HG02642 (cell line): ENCODE measurements around the gene USF3.
"Not testable (repeated sequence)": the region's sequence is repeated elsewhere in the genome, so short reads cannot be mapped to it uniquely, and the experiment has no call there.

ENCODE experiments used
- ATAC-seq: cut with Tn5 transposase; IDR thresholded peaks from one replicate; pipeline ENCODE4 v1.9.1; 2021; ENCODE audit warnings: mild to moderate bottlenecking; ENCODE audit not compliant: unreplicated experiment, poor library complexity

USF3 gene

DNA sequence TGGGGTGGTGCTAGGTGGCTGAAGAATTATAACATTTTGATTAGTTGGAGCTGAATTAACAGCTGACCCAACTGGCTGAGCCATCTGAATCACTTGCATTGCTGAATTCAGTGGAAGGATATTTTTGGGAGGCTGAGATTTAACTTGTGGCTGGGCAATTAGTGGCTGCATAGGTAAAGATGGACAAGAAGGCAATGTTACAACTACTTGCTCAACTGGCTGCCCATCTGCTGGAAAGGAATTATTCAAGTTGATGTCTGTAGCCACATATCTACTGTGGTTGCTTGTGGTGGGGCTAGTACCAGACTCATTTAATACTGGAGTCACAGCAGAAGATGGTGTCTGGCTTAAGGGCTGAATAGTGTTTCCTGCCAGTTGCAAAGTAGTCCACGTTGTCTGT is 36.4 kb downstream of the USF3 start:
- ATAC-seq = no peak

DNA sequence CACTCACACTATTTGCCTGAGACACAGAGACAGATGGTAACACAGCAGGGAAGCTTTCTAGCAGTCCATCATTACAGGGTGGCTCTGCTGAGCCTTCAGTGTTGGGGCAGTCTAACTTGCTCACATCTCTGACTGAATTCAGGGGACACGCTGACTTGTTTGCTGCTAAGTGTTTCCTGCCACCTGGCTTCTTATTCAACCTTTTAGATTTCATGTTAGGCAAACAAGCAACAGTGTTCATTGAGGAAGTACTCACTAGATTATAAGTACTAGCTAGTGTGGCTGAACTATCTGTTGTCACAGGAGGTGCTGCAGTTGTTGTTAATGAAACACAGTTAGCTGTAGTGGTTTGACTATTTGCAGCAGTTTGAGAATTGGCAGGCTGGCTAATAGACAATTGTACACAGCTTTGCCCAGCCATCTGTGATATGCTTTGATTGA is 37.3 kb downstream of the USF3 start:
- no peak for ATAC-seq

DNA sequence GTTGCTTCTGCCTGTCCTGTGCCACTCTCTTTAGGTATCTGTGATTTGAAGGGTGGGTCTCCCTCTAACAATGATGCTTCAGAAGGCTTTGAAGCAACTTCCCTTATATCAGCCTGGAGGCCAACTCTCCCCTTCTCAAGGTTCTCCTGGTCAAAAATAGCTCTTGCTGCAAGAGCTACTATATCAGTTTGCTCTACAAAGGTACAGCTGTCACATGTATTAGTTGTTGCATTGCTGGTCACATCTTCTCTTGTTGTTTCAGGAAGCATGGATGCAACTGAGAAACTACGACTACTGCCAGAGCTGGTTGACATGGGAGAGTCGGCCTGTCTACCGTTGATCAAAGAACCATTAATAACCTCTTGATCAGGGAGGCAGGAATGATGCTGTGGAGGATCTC is 38.3 kb downstream of the USF3 start:
- ATAC-seq = no peak

DNA sequence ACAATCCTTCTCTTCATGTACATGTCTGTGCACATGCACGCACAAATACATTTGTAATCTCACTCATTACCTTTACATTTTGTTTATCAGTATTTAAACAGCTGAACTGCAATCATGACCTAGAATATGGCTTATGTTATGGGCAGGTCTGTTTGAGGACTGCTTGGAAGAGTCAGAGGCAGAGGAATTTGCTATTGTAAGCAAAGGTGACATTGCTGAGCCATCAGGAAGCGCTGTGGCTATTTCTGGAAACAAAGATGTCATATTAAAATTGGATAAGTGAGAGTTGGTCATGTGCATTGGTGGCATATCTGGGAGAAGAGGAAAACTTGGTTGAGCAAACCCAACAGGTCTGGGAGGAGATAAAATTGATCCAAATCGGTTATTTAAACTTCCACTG is 41.6 kb downstream of the USF3 start:
- no peak for ATAC-seq

DNA sequence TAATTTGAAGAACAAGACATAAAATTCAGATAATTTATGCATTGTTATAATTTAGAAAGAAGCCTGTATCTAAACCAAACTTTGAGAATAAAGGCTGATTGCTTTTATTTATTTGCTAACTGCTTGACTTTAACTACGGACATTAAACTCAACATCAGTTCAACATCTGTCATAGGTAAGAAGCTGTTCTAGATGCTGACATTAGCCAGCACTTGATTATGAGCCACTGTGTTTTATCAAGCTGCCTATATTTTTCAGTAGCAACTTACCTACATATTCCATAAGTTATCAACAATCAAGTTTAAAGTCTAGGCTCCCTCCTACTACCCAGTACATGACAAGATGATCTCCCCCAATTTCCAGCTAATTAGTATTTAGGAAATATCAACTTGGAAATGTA is 42.1 kb downstream of the USF3 start:
- ATAC-seq = no peak

DNA sequence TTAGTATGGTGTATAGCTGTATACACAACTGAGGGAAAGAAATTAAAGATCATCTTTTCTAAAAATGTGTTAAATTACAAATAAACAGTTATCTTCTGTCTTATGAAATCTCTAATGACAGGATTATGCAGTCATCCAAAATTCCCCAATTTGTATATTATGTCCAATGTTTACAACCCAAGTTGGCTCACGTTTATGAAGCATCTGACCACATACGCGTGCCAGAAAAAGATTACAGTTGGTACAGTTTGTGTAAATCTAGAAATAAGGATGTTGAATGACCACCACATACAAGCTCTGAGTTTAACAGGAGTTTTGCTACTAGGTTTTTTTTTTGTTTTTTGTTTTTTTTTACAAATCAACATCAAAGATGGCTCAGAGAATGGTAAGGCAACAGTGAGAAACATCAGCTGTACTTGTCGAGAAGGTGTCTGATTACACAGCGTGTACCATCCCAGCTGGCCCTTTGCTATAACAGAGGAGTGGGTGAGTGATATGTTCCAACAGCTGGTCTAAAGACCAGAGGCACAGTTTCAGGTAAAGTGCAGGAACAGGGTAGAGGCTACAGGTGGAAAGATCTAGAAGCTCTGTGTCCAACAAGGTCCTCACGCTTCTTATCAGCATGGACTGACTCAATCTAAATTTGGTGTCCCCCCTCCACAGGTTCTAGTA is 47.1 kb downstream of the USF3 start:
- ATAC-seq = no peak

DNA sequence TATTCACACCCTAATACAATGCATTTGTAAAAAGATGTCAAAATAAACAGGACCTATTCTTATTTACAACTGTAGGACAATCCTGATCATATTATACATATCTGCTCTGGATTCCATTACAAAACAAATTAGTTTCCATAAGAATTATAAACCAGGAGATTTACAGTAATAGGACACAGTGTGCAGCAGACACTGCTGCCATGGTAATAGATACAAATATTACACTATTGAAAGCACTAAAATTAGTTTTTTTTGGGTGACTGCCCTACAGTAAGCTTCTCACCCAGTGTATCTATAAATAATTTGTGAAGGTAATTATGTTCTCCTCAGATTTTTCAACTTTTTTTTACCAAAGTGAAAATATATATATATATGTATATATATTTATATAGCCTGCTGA is 47.9 kb downstream of the USF3 start:
- ATAC-seq = no peak

DNA sequence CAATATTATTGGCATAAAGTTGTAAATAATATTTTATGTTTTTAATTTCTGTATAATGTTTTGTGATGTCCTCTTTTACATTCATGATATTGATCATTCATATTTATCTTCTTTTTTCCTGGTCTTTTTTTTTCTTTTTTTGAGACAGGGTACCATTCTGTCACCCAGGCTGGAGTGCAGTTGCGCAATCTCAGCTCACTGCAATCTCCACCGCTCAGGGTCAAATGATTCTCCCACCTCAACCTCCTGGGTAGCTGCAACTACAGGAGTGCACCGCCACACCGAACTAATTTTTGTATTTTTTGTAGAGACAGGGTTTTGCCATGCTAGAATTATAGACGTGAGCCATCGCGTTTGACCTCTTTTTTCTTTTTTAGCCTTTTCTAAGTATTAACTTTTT is 52.9 kb downstream of the USF3 start:
- ATAC-seq = no peak

DNA sequence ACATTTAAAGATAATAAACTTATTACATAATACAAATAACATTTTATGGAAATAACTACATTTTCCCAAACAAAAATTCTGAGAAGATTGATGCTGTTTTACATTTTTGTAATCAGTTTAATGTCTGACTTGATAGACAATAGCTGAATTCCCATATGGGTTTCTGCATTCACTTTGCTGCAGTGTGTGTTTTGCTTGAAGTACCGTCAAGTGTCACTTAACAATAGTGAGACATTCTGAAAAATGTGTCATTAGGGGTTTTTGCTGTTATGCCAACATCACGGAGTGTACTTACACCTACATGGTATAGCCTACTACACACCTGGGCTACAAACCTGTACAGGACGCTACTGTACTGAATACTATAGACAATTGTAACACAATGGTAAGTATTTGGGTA is 57.5 kb downstream of the USF3 start:
- ATAC-seq = no peak

DNA sequence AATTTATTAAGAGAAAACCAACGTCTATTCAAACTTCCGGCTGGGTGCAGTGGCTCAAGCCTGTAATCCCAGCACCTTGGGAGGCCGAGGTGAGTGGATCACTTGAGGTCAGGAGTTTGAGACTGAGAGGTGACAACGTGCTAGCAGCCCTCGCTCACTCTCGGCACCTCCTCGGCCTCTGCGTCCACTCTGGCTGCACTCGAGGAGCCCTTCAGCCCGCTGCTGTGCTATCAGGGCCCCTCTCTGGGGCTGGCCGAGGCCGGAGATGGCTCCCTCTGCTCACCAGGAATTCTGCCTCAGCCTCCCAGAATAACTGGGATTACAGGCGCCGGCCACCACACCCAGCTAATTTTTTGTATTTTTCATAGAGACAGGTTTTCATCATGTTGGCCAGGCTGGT is 58.7 kb downstream of the USF3 start:
- ATAC-seq = no peak

DNA sequence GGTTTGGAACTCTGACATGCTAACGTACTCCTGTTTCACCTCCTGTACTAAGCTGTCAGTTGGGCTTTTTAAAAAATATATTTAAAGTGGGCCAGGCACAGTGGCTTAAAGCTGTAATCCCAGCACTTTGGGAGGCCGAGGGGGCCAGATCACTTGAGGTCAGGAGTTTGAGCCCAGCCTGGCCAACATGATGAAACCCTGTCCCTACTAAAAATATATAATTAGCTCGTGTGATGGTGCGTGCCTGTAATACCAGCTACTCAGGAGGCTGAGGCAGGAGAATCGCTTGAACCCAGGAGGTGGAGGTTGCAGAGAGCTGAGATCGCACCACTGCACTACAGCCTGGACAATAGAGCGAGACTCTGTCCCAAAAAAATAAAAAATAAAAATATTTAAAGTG is 60.4 kb downstream of the USF3 start:
- ATAC-seq = not testable (repeated sequence)

DNA sequence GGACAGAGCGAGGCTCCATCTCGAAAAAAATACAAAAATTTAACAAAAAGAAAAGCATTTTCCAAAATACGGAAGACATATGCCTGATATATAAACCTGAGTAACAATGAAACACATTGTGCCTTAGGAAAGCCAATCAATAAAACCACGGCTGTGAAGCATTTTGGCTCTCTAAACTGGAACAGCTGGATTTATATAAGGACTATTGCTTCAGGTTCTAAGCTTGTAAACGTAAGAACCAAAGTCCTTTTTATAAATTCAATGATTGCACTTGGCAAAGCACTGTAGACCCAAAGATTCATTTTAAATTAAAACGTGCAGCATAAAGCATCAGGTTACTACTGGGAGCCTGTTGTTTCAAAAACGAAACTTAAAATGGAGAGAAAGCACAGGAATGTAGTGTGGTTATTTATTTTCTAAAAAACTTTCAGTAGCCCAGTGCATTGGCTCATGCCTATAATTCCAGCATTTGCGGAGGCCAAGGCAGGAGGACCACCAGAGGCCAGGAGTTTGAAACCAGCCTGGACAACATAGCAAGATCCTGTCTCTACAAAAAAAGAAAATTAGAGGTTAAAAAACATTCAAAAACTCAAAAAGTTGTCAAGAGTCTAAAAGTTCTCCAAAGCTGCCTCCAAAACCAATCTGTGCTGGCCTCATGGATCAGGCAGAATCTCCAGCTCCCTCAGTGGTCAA is 61.5 kb downstream of the USF3 start:
- ATAC-seq = no peak

DNA sequence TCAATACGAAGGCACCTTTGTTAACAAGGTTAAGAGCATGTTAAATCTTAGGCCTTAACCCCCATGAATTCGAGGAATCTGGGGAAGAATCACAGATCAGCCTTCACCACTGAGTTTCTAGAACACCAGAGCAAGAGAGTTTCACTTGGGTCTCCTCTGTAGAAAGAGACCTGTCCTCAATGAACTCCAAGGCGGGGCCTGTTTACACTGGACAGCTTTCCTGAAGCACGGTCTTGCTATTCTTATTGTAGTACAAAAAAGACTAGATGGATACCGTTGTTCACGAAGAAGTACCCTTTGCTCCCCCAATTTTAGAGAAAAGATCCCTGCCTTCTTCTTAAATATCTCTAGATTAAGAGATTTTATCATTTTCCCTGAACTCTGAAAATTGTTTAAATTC is 64.9 kb downstream of the USF3 start:
- ATAC-seq = no peak

DNA sequence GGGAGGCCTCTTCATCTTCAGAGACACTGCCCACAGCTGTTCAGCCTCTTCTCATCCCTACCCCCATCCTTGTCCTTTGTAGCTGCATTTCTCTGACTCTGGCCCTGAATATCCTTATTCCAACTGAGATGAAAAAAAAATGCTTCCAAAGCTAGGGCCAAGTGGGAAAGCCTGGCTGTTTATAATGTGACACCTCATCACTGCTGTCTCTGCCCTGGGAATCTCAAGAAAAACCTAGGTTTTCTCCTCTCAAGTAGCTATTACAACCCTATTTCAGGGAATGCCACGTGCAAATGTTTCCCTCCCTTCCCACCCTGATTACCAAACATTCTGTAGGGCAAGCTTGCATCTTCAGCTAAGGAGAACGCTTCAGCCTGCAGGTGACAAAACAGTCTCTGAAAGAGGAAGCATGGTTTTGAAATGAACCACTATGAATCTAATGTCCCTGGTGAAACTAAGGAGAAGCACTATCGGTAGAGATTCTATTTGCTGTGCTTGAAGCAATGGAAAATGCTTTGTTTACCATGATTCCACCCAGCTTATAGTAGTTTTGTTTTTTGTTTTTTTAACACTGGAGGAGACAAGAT is 65.4 kb downstream of the USF3 start:
- no peak for ATAC-seq

DNA sequence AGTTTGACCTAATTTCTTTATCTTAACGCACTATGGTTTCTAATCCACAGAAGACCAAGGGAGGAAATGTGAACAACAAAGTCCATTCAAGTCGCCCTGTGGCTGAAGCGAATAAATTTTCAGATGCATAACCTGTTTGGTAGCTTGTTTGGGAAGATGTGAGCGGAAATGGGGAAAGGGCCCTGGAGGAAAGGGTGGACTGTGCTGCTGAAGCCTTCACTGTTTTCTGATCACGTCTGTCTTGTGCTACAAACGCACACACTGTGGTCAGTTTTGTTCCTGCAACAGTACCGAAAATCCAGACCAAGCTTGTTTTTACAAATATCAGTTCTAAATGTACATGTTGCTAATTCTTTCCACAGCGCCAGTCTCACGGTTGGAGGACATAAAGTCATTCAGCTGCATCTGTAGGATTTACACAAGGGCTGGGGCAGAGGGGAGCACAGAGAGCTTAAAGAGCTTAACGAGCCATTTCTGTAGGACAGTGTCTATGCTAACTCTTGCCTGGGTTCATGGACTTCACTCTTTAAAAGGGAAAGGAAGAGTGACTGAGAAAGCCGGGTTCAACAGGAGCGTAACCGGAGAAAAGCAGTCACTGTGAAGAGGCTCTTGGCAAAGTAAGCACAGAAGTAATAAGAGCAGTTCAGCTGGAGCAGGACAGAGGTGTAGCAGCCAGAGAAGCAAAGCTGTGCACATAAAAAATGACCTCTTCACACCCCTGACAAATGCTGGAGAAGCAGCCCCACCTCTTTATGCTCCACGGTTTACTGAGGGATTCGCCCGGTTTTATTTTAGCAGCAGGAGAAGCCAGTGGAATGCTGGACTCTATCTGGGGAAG is 66.6 kb downstream of the USF3 start:
- no peak for ATAC-seq

DNA sequence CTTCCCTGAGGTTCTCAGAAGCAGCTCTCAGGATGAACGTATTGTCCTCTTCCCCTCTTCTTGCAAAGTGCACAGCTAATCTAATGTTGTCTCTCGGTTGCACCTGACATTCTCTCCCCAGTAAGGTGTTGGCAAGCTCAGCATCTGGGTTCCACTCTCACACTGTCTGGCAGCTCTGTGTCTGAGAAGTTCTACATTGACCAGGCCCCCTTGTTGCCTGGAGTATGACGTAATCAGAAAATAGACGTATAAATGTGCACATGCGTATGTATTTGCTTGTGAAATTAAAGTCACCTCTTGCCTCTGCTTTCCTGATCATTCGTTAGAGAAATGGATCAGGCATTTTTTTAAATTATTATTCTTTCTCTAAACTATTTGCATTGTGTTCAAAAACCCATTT is 67.7 kb downstream of the USF3 start:
- no peak for ATAC-seq

DNA sequence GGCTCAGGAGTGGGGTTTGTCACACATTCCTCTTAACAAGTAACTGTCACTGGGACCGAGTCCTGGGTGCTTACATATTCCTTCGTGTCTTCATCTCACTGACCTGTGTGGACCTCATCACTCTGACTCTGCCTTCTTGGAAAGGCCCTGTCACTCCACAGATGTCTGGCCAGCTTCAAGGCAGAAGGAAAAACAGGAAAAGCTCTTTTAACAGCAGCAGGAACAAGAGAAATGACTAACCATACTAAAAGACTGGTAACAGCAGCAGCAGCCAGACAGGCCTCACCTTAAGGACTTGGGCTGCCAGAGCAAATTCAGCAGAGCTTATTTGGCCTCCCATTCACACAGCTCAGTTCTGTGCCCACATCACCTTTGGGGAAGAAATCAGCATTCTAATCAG is 68.1 kb downstream of the USF3 start:
- no peak for ATAC-seq

DNA sequence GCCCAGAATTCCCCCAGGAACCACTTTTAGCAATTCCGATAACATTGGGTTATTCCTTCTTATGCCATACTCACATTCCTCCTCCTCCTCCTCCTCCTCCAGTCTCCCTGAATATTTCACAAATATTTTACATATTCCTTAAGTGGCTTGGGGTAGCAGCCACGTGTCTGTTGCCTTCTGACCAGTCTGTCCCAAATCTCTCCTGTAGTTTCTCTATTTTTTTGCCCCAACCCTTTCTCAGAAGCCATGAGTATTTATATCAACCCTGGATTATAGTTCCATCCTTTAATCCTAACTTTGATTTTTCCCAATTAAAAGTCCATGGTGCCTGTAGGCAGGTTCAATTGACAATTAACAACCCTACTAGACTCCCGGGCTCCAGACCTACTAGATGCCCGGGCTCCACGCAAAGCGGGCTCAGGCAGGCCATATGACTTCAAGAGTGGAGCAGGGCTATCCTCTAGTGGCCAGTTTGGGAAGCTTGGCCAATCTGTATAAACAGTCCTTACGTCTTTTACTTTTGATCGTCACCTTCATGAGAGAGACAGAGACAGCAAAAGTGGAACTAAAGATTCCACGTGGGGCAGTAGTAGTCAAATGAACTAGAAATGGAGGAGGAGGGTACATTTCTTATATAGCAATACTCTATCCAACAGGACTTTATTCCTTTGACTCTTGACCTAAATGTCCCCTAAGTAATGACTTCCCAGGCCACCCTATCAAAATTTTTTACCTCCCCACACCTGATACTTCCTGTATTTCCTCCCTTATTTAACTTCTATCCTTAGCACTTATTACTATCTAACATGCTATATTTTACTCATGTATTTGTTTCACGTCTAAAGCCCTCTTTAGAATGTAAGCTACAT is 69.7 kb downstream of the USF3 start:
- ATAC-seq = no peak

DNA sequence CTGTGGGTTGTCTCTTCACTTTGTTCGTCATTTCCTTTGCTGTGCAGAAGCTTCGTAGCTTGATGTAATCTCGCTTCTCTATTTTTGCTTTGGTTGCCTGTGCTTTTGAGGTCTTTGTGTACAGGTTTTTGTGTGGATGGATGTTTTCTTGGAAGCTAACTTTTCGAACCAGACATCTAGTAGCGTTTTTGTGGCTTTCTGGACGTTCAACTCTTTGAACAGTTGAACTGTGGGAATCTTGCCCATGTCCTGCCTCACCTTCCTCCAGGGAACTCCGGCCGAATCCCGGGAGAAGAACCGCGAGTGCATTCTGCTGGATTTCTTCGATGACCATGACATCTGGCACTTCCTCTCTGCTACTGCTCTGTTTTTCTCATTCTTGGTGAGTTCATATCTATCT is 70.6 kb downstream of the USF3 start:
- ATAC-seq = no peak

DNA sequence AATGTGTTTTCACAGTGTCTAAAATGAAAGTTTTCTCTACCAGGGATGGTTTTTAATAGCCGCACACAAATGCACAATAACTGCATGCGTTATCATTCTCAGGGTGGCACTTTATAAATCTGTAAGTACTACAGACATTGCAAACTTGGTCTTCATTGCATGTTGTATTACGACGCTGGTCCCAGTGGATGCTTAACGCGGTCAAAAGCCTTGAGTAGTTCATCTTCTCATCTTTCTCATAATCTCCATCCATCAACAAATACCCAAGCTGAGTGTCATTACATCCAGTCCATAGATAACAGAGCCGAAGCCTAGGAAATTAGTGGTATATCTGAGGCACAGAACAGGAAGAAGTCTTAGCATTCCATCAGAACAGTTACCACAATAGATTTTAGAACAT is 72.6 kb downstream of the USF3 start:
- ATAC-seq = no peak
